K562 (cell line): ENCODE results near the gene DCHS2. TPM values are rescaled to one million over a fixed set of nuclear protein-coding genes. Genes with fewer than 3 reads are reported as not detected.

ENCODE experiments used
- JUNB ChIP-seq: fragments of 450-650 bp; formaldehyde crosslinking; conservative IDR thresholded peaks from 2 replicates; pipeline ENCODE4 v1.4.0; 2020; ENCODE audit warnings: mild to moderate bottlenecking
- ZFP91 ChIP-seq: sonication (generic); formaldehyde crosslinking; IDR thresholded peaks from 2 replicates; pipeline ENCODE4 v1.8.0; 2022; ENCODE audit warnings: mild to moderate bottlenecking, missing genetic modification reagents
- ZNF740 ChIP-seq, 3 experiments: fragments of 200-800 bp in 1 of 3; sonication (Bioruptor generic) in 1 of 3; sonication (generic) in 1 of 3; formaldehyde crosslinking in 1 of 3; IDR thresholded peaks; 2 replicates each; pipeline versions ENCODE4 v1.6.1 to v1.8.0; 2016 to 2022; ENCODE audit warnings: mild to moderate bottlenecking in 2 of 3, missing compliant biosample characterization in 2 of 3, missing genetic modification characterization in 2 of 3, missing genetic modification reagents in 1 of 3
- ZNF77 ChIP-seq: fragments of 250-450 bp; sonication (Bioruptor Pico); IDR thresholded peaks from 2 replicates; pipeline ENCODE4 v1.5.0; 2020
- polyA plus RNA-seq, 8 experiments: library from polyadenylated mRNA; depleted of rRNA in 4 of 8; stranded (reverse) in 5 of 8; unstranded in 3 of 8; fragments of >200 nt; fragmentation: Nextera tagmentation in 2 of 8; fragmentation: Illumina TruSeq in 1 of 8; extraction: Ambion mirVana in 2 of 8; extraction: Trizol in 1 of 8; gene quantifications; 2 replicates each; pipeline versions ENCODE4 v1.2.1 to v1.2.3, GENCODE V29; 2011 to 2014; ENCODE audit warnings: inconsistent platforms in 1 of 8, missing spikeins in 1 of 8
- total RNA-seq, 7 experiments: library from RNA; depleted of rRNA in 6 of 7; stranded (reverse); fragments of >200 nt in 6 of 7; fragmentation: Illumina TruSeq in 2 of 7; extraction: Trizol in 2 of 7; gene quantifications; 2 replicates each; pipeline versions ENCODE4 v1.2.1 to v1.2.3, GENCODE V29; 2011 to 2021; ENCODE audit warnings: low replicate concordance in 1 of 7
- TF ChIP-seq, protein P1 (sequence below), 2 experiments: fragments of 450-650 bp in 1 of 2; sonication (generic) in 1 of 2; formaldehyde crosslinking in 1 of 2; IDR thresholded peaks; 2 replicates each; pipeline versions ENCODE4 v1.7.1 to v1.9.0; 2016 to 2022; ENCODE audit warnings: inconsistent platforms in 1 of 2, mild to moderate bottlenecking in 1 of 2, missing genetic modification reagents in 1 of 2

Gene DCHS2
- total and polyA plus RNA-seq, 9 of the 15 experiments (the other 6 are each of a cell fraction or from before 2014, with no cell fraction given) = 0.49 to 7.1 (median 5.3) TPM

DNA sequence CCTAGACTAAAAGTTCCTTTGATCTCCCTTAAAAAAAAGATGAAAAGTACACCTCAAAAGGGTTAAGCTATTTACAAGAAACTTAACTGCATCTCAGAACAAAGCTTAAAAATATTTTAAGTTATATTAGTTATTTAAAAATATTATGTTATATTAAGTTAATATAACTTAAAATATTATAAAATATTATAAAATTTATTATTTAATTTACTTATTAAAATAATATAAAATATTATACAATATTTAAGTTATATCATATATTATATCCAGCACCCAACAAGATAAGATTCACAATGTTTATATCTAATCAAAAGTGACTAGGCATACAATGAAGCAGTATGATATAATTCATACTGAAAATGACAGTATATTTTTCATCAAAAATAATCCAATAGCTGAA is 296.9 kb downstream of the DCHS2 start (continued):
- TF ChIP-seq, protein P1, sequence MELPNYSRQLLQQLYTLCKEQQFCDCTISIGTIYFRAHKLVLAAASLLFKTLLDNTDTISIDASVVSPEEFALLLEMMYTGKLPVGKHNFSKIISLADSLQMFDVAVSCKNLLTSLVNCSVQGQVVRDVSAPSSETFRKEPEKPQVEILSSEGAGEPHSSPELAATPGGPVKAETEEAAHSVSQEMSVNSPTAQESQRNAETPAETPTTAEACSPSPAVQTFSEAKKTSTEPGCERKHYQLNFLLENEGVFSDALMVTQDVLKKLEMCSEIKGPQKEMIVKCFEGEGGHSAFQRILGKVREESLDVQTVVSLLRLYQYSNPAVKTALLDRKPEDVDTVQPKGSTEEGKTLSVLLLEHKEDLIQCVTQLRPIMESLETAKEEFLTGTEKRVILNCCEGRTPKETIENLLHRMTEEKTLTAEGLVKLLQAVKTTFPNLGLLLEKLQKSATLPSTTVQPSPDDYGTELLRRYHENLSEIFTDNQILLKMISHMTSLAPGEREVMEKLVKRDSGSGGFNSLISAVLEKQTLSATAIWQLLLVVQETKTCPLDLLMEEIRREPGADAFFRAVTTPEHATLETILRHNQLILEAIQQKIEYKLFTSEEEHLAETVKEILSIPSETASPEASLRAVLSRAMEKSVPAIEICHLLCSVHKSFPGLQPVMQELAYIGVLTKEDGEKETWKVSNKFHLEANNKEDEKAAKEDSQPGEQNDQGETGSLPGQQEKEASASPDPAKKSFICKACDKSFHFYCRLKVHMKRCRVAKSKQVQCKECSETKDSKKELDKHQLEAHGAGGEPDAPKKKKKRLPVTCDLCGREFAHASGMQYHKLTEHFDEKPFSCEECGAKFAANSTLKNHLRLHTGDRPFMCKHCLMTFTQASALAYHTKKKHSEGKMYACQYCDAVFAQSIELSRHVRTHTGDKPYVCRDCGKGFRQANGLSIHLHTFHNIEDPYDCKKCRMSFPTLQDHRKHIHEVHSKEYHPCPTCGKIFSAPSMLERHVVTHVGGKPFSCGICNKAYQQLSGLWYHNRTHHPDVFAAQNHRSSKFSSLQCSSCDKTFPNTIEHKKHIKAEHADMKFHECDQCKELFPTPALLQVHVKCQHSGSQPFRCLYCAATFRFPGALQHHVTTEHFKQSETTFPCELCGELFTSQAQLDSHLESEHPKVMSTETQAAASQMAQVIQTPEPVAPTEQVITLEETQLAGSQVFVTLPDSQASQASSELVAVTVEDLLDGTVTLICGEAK (IDR thresholded peaks at IDR 0.05) = no peak
- TF ChIP-seq, protein P1 (CRISPR knock-in tag; IDR thresholded peaks at IDR 0.05) = no peak
- TF ChIP-seq ZFP91 (CRISPR knock-in tag) (no peak), ZNF77 (CRISPR knock-in tag) (no peak), JUNB (CRISPR knock-in tag) (no peak), ZNF740 (CRISPR knock-in tag; IDR thresholded peaks at IDR 0.05) (no peak), ZNF740 (tag; IDR thresholded peaks at IDR 0.05) (no peak)
- TF ChIP-seq, all 486 proteins: peak for 0
